IPS-15b (cell line): ENCODE results near the gene CHI3L1.
A peak's percentile ranks its signal among the peaks of the same experiment; 100 is the strongest.
"Not testable (repeated sequence)": the region's sequence is repeated elsewhere in the genome, so short reads cannot be mapped to it uniquely, and the experiment has no call there.

Experiments
- H3K27me3 ChIP-seq: one replicate; pipeline ENCODE4 v1.6.1; 2013; ENCODE audit warnings: low read length; ENCODE audit not compliant: control insufficient read depth, insufficient read depth
- H3K36me3 ChIP-seq: one replicate; pipeline ENCODE4 v1.6.1; 2013; ENCODE audit warnings: low read length; ENCODE audit not compliant: control insufficient read depth, insufficient read depth
- H3K4me1 ChIP-seq: one replicate; pipeline ENCODE4 v1.6.1; 2013; ENCODE audit warnings: mild to moderate bottlenecking, low read length; ENCODE audit not compliant: control insufficient read depth, insufficient read depth
- H3K4me3 ChIP-seq: one replicate; pipeline ENCODE4 v1.5.1; 2013; ENCODE audit warnings: low read depth, low read length
- H3K9ac ChIP-seq: one replicate; pipeline ENCODE4 v1.6.1; 2013; ENCODE audit warnings: low read depth, mild to moderate bottlenecking, low read length
- H3K9me3 ChIP-seq: one replicate; pipeline ENCODE4 v1.6.1; 2013; ENCODE audit warnings: mild to moderate bottlenecking, low read length; ENCODE audit not compliant: control insufficient read depth, insufficient read depth

The CHI3L1 gene

DNA sequence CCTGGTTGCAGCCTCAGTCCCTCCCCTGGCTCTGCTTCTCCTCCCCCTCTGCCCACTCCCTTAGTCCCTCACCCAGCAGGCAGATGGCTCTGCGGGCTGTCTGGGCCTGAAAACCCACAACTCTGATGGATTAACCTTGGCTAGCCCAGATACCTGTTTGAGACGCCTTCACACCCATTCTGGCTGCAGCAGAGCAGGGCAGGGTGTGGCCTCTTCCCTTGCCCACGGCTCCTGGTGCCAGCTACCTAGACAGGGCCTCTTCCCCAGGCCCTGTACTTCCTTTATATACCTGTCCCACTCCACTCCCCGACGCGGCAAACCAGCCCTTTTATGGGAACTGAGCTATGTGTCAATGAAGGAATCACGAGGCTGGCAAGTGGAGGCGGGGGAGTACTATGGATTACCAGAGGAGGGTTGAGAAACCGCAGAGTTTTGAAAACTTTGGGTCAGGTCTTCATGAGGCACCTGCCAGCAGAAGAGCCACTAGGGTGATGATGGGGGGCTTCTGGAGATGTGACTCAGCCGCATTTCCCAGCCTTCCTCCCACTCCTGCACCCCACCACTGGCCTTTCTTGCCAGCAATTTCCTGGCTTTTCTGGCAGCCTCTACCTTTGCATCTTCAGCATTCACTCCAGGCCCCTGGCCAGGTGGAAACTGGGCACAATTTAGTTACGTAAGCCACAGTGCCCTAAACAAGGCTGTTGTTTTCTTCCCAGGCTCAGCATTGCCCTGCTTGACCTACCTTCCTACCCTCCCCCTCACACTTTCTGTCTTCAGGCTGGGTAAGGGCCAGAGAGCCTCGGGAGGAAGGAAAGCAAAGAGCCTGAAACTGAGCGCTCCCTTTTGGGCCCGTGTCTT lies at the start of gene CHI3L1:
Gene CHI3L1 (minus strand): TSS at position 259 of the 858 bp plus-strand sequence. CDS start 81 bp downstream, at position 178.
- H3K27me3 ChIP-seq: no peaks in the 10 kb centered on the region

DNA sequence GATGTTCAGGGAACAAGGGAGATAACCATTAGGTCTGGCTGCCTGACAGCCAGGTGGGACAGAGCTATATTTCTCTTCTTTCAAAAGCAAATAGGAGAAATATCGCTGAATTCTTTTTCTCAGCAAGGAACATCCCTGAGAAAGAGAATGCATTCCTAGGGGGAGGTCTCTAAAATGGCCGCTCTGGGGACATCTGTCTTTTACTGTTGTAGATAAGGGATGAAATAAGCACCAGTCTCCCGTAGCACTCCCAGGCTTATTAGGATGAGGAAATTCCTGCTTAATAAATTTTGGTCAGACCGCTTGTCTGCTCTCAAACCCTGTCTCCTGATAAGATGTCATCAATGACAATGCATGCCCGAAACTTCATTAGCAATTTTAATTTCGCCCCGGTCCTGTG lies 48.4 kb upstream of the CHI3L1 start:
- not testable (repeated sequence) for H3K9ac ChIP-seq, H3K4me3 ChIP-seq, H3K27me3 ChIP-seq, H3K4me1 ChIP-seq, H3K36me3 ChIP-seq
- H3K9me3 ChIP-seq: peaks cover 10% of the 10 kb centered on the region

More for the DNA sequence above, at the start of gene CHI3L1:
- Histone ChIP-seq H3K9me3 (no peaks in the 10 kb centered on the region), H3K36me3 (no peaks in the 10 kb centered on the region), H3K4me3 (peak within 1 kb of the TSS; percentile 19), H3K9ac (peak within 1 kb of the TSS; percentile 1), H3K4me1 (peaks cover 21% of the 10 kb centered on the region)

- Histone ChIP-seq H3K9me3 (peaks cover 4% of the 10 kb centered on the region), H3K9ac (no peak within 1 kb of the TSS), H3K27me3 (peaks cover 10% of the 10 kb centered on the region), H3K4me3 (no peak within 1 kb of the TSS), H3K36me3 (no peaks in the 10 kb centered on the region), H3K4me1 (no peaks in the 10 kb centered on the region)
These were observed 43.1 kb upstream of the CHI3L1 start, which contains the start of gene CHIT1 for GRCh38 chr1:203229471-203230135. TSS of gene CHIT1 (minus strand) at chr1:203229673. CDS start at chr1:203229636, 37 bp downstream.

DNA sequence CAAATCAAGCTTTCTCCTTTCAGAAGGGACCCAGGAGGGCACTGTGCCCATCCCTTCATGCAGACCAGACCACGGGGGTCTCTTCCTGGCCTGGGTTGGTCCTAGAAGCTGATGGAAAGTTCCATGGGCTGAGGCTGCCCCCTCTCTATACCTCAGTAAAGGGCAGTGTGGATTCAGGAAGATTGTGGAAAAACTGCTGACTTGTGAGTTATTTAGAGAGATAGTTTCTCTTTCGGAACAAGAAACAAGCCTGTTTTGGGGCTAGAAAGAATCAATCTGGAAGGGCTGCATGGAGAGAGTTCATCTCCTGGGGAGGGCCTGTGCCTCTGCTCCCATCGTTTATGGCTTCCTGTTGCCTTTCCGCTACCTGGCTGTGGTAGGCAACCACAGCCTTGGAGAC lies 42.2 kb upstream of the CHI3L1 start:
- Histone ChIP-seq H3K9ac (no peak overlapping the region), H3K4me1 (no peaks in the 10 kb centered on the region), H3K4me3 (no peak overlapping the region), H3K9me3 (peaks cover 4% of the 10 kb centered on the region), H3K36me3 (no peaks in the 10 kb centered on the region), H3K27me3 (peaks cover 10% of the 10 kb centered on the region)

GRCh38 chr1:203227371-203228083 lies 41.0 kb upstream of the CHI3L1 start:
- Histone ChIP-seq H3K27me3 (peaks cover 8% of the 10 kb centered on the region), H3K4me3 (no peak overlapping the region), H3K9me3 (no peaks in the 10 kb centered on the region), H3K9ac (no peak overlapping the region), H3K36me3 (no peaks in the 10 kb centered on the region), H3K4me1 (no peaks in the 10 kb centered on the region)

DNA sequence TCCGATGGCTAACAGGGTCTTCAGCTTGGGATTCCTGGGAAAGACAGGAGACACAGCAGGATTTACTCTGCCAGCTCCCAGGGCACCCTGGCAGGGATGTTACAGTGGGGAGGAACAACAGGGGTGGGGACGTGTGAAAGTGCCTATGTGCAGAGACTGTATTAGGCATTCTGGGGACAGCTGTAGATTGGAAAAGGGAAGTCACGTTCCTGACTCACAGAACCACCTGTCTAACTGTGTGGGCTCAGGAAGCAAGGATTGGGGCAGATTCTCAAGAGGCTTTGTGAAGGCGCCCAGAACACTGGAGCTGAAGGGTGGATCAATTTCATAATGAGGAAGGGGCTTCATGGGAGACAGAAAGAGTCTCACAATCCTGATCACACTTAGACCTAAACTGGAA lies 38.6 kb upstream of the CHI3L1 start:
- H3K36me3 ChIP-seq: no peaks in the 10 kb centered on the region
- no peaks in the 10 kb centered on the region for H3K9me3 ChIP-seq
- H3K27me3 ChIP-seq: peaks cover 8% of the 10 kb centered on the region
- H3K9ac ChIP-seq: no peak overlapping the region
- no peaks in the 10 kb centered on the region for H3K4me1 ChIP-seq
- H3K4me3 ChIP-seq: no peak overlapping the region

GRCh38 chr1:203223012-203223775 lies 36.7 kb upstream of the CHI3L1 start:
- peaks cover 6% of the 10 kb centered on the region for H3K27me3 ChIP-seq
- H3K9ac ChIP-seq: no peak overlapping the region
- H3K4me1 ChIP-seq: no peaks in the 10 kb centered on the region
- no peaks in the 10 kb centered on the region for H3K9me3 ChIP-seq
- H3K4me3 ChIP-seq: no peak overlapping the region
- H3K36me3 ChIP-seq: no peaks in the 10 kb centered on the region

DNA sequence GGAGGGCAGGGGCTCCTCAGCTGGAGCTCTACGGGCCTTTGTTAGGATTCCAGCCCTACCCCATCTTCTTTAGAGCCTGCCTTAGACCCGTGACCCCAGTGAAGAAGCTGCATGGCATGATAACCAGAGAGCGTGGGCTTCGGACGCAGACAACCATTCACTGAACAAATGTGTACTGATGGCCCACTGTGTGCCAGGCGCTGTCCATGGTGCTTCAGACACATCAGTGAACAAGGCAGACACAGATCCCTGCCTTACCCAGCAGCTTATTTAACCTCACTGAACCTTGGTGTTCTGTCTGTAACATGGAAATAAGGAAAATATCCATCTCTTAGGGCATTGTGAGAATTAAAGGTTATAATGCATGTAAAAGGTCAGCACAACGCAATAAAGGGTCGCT lies 33.4 kb upstream of the CHI3L1 start:
- H3K27me3 ChIP-seq: peaks cover 4% of the 10 kb centered on the region
- peaks cover 9% of the 10 kb centered on the region for H3K4me1 ChIP-seq
- no peak overlapping the region for H3K4me3 ChIP-seq
- H3K9me3 ChIP-seq: no peaks in the 10 kb centered on the region
- H3K9ac ChIP-seq: no peak overlapping the region
- H3K36me3 ChIP-seq: no peaks in the 10 kb centered on the region

DNA sequence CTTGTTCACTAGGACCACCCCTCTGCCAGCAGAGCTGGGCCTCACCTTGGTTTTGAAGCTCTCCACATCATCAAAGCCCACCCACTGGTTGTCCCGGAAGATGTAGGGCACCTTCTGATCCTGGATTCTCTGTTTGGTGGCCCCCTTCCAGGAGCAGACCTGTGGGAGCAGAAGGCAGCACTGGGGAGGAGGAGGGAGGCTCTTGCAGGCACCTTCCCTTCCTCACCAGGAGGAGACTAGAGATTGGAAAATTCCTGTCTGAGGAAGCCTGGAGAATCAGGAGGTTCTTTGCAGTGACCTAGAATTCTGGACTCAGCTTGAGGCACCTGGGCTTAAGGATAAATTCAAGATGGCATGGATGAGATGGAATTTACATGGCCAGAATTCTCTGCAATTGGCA lies 32.7 kb upstream of the CHI3L1 start:
- no peak overlapping the region for H3K9ac ChIP-seq
- no peaks in the 10 kb centered on the region for H3K36me3 ChIP-seq
- no peaks in the 10 kb centered on the region for H3K9me3 ChIP-seq
- H3K27me3 ChIP-seq: peaks cover 4% of the 10 kb centered on the region
- H3K4me1 ChIP-seq: peaks cover 9% of the 10 kb centered on the region
- H3K4me3 ChIP-seq: no peak overlapping the region

- Histone ChIP-seq H3K9ac (no peak overlapping the region), H3K4me1 (peaks cover 9% of the 10 kb centered on the region), H3K9me3 (no peaks in the 10 kb centered on the region), H3K27me3 (peaks cover 4% of the 10 kb centered on the region), H3K36me3 (no peaks in the 10 kb centered on the region), H3K4me3 (no peak overlapping the region)
These were observed 31.2 kb upstream of the CHI3L1 start for GRCh38 chr1:203217668-203218067.

DNA sequence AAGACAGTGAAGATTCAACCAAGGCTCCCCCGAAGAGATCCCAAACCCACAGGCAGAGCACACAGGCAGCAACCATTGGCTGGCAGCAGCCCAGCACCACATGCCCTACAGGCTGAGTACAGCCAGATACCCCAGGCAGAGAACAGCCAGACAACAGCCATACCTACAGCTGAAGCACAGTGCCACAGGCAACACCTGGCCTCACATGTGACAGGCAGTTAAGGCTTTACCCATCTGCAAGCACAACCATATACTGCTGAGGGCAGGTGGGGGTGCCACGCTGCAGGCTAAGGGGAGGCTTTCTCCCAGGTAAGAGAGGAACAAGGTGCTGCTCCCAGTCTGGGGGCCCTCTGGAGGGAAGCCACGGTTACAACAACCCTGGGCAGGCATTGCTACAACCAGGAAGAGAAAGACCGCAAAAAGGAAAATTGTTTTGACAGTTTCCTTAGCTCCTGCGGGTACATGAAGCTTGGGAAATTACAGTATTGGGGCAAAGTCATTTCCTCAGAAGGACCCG lies 30.7 kb upstream of the CHI3L1 start:
- Histone ChIP-seq H3K4me3 (no peak overlapping the region), H3K9ac (no peak overlapping the region), H3K27me3 (peaks cover 4% of the 10 kb centered on the region), H3K9me3 (no peaks in the 10 kb centered on the region), H3K36me3 (no peaks in the 10 kb centered on the region), H3K4me1 (peaks cover 9% of the 10 kb centered on the region)
